ENCODE data around the gene CAP1. TPM values are rescaled to one million over a fixed set of nuclear protein-coding genes. Genes with fewer than 3 reads are reported as not detected.
A peak's percentile ranks its signal among the peaks of the same experiment; 100 is the strongest.

Gene CAP1
- total RNA-seq, 2 donors from 2014 or later, result 423 to 738 TPM

DNA sequence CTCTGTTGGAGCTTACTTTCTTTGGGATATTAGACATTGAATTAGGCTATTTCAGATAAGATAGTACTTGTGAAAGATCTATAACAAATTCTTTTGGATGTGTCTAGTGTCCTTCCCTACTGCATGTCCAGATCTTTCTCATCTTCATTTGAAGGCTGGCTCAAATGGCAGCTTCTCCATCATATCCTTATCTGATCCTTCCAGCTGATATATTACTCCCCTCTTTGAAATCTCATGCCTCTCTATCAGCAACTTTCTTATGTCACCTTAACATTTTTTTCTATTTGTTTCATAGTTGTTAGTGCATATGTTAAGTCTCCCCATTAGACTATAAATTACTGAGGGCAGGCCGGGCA lies 17.5 kb downstream of the CAP1 start:
- ATAC-seq, result no peak
- H3K9me3 Mint-ChIP-seq, result no peaks in the 10 kb centered on the region
- no peaks in the 10 kb centered on the region for H3K27me3 Mint-ChIP-seq
- DNase-seq (ENCODE audit: low spot score), result no peak
- peak overlapping the region; percentile 92 to 95 for H3K27ac Mint-ChIP-seq
- peaks cover 71 to 86% of the 10 kb centered on the region in 2 donors for H3K4me1 Mint-ChIP-seq (ENCODE audit: low read depth in 2 of 2)
- peak overlapping the region; percentile 88 for H3K4me3 Mint-ChIP-seq
- H3K36me3 Mint-ChIP-seq, result peaks cover 25% of the 10 kb centered on the region

- H3K36me3 Mint-ChIP-seq, result peaks cover 29% of the 10 kb centered on the region
These were observed 18.2 kb downstream of the CAP1 start for GRCh38 chr1:40058453-40059337.

DNA sequence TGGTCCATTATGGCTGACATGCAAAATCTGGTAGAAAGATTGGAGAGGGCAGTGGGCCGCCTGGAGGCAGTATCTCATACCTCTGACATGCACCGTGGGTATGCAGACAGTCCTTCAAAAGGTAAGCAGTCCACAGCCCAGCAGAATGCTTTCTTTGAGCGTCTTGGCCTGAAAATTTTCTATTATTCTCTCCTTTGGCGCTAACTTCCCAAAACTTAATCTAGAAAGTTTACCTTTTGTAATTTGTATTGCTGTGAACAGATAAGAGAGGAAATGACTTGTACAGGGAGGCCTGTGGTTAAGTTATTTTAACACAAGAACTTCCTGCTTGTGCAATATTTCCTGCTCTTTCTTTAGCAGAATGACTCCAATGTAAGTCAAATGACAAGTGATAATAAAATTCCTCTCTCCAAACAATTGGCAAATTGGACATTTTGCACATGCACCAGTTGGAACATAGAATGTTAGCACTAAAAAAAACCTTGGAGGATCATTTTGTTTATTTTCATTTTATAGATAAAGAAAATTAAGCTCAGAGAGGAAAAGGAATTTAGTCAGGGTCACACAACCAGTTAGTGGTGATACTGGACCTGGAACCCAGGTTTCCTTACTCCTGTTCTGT lies 18.9 kb downstream of the CAP1 start:
- no peaks in the 10 kb centered on the region for H3K9me3 Mint-ChIP-seq
- DNase-seq (ENCODE audit: low spot score), result no peak

More at GRCh38 chr1:40058453-40059337, 18.2 kb downstream of the CAP1 start:
- H3K9me3 Mint-ChIP-seq, result no peaks in the 10 kb centered on the region
- H3K4me3 Mint-ChIP-seq, result peak overlapping the region; percentile 88
- ATAC-seq (peak; percentile 40 to 70), DNase-seq (ENCODE audit: low spot score) (no peak)
- H3K27ac Mint-ChIP-seq, result peak overlapping the region; percentile 92 to 95
- H3K27me3 Mint-ChIP-seq, result no peaks in the 10 kb centered on the region
- H3K4me1 Mint-ChIP-seq (ENCODE audit: low read depth in 2 of 2), result peaks cover 73 to 84% of the 10 kb centered on the region in 2 donors

DNA sequence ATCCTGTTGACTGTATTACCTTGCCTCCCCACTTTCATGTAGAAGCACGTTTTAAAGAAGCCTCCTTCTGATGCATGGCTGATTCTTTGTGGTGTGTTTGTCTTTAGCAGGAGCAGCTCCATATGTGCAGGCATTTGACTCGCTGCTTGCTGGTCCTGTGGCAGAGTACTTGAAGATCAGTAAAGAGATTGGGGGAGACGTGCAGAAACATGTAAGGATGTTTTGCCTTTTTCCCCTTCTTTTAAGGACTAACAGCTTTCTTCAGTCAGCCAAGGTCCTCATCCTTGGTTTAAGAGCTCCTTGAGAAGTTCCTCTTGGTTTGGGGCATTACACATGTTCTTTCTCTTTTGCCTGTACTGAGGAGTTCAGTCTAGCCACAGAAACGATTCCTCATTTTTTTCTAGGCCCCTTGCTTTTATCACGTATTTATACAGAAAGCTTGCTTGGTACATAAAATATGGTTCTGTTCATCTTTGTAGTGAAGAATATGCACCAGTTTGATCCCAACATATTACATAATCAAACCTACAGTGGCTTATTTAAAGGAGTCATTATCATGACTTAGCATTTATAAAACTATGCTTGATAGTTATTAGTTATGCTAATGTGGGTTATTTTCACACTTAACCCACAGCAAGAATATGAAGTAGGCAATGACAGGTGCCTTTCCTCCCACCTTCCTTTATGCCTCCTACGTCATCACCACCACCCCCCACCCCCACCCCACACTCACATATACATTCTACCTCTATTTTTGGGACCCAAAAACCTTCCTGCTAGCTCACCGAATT lies 19.6 kb downstream of the CAP1 start:
- H3K4me1 Mint-ChIP-seq (ENCODE audit: low read depth in 2 of 2), result peaks cover 77 to 82% of the 10 kb centered on the region in 2 donors
- peaks cover 42% of the 10 kb centered on the region for H3K36me3 Mint-ChIP-seq
- H3K27ac Mint-ChIP-seq, result peak overlapping the region; percentile 92 to 95
- no peak for DNase-seq (ENCODE audit: low spot score)
- ATAC-seq, result peak in 1 of 2 donors; percentile 46
- peak overlapping the region; percentile 88 for H3K4me3 Mint-ChIP-seq
- no peaks in the 10 kb centered on the region for H3K27me3 Mint-ChIP-seq
- no peaks in the 10 kb centered on the region for H3K9me3 Mint-ChIP-seq

More for the DNA sequence above, 18.9 kb downstream of the CAP1 start:
- peak overlapping the region; percentile 88 for H3K4me3 Mint-ChIP-seq
- H3K4me1 Mint-ChIP-seq (ENCODE audit: low read depth in 2 of 2), result peaks cover 76 to 84% of the 10 kb centered on the region in 2 donors
- ATAC-seq, result peak; percentile 83 to 89
- H3K36me3 Mint-ChIP-seq, result peaks cover 35% of the 10 kb centered on the region
- no peaks in the 10 kb centered on the region for H3K27me3 Mint-ChIP-seq
- H3K27ac Mint-ChIP-seq, result peak overlapping the region; percentile 92 to 95

- peaks cover 66% of the 10 kb centered on the region for H3K36me3 Mint-ChIP-seq
- DNase-seq (ENCODE audit: low spot score) (no peak), ATAC-seq (no peak)
- no peaks in the 10 kb centered on the region for H3K27me3 Mint-ChIP-seq
- H3K4me1 Mint-ChIP-seq (ENCODE audit: low read depth in 2 of 2), result peaks cover 58 to 64% of the 10 kb centered on the region in 2 donors
- H3K9me3 Mint-ChIP-seq, result no peaks in the 10 kb centered on the region
- peak overlapping the region; percentile 80 to 90 for H3K27ac Mint-ChIP-seq
- H3K4me3 Mint-ChIP-seq, result no peak overlapping the region
These were observed 24.4 kb downstream of the CAP1 start for GRCh38 chr1:40064797-40065499.

- H3K36me3 Mint-ChIP-seq, result peaks cover 64% of the 10 kb centered on the region
- ATAC-seq (no peak), DNase-seq (ENCODE audit: low spot score) (no peak)
- H3K4me1 Mint-ChIP-seq (ENCODE audit: low read depth in 2 of 2), result peaks cover 41 to 45% of the 10 kb centered on the region in 2 donors
- peak overlapping the region; percentile 80 to 90 for H3K27ac Mint-ChIP-seq
- no peaks in the 10 kb centered on the region for H3K9me3 Mint-ChIP-seq
- H3K27me3 Mint-ChIP-seq, result no peaks in the 10 kb centered on the region
- peak overlapping the region; percentile 16 for H3K4me3 Mint-ChIP-seq
These were observed 26.5 kb downstream of the CAP1 start for GRCh38 chr1:40067023-40067422.

DNA sequence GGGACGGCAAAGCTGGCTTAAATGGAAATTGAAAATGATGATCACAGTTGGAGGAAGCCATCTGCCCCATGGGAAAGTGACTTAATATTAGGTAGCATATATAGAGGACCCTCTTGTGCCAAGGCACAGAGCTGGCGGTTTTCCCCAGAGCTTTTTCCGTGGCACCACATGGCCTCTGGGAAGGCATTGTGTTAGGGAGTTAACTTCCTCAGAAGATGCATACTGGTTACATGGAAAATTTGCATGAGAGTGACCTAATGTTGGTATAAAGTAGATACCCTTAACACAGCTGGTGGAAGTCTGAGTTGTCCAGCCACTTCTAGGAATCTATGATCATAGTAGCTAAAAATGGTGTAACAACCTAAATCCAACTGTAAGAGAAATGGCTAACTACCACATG lies 27.3 kb downstream of the CAP1 start:
- H3K27me3 Mint-ChIP-seq, result no peaks in the 10 kb centered on the region
- H3K27ac Mint-ChIP-seq, result peak overlapping the region; percentile 80 to 90
- ATAC-seq, result no peak
- peaks cover 67% of the 10 kb centered on the region for H3K36me3 Mint-ChIP-seq
- H3K4me1 Mint-ChIP-seq (ENCODE audit: low read depth in 2 of 2), result peaks cover 40 to 43% of the 10 kb centered on the region in 2 donors
- no peak overlapping the region for H3K4me3 Mint-ChIP-seq
- DNase-seq (ENCODE audit: low spot score), result no peak
- no peaks in the 10 kb centered on the region for H3K9me3 Mint-ChIP-seq

GRCh38 chr1:40072142-40072541 lies 31.6 kb downstream of the CAP1 start:
- Mint-ChIP-seq H3K4me3 (no peak overlapping the region), H3K4me1 (ENCODE audit: low read depth in 2 of 2) (peaks cover 5 to 6% of the 10 kb centered on the region in 2 donors), H3K27ac (peak overlapping the region; percentile 51 to 53), H3K27me3 (no peaks in the 10 kb centered on the region), H3K36me3 (peaks cover 36% of the 10 kb centered on the region), H3K9me3 (no peaks in the 10 kb centered on the region)
- DNase-seq (ENCODE audit: low spot score) (no peak), ATAC-seq (no peak)

GRCh38 chr1:40073062-40073461 lies 32.5 kb downstream of the CAP1 start:
- Mint-ChIP-seq H3K4me1 (ENCODE audit: low read depth in 2 of 2) (no peaks in the 10 kb centered on the region), H3K36me3 (peaks cover 29% of the 10 kb centered on the region), H3K27ac (peak overlapping the region; percentile 51 to 53), H3K9me3 (no peaks in the 10 kb centered on the region), H3K27me3 (no peaks in the 10 kb centered on the region), H3K4me3 (no peak overlapping the region)
- no peak for ATAC-seq
- no peak for DNase-seq (ENCODE audit: low spot score)

DNA sequence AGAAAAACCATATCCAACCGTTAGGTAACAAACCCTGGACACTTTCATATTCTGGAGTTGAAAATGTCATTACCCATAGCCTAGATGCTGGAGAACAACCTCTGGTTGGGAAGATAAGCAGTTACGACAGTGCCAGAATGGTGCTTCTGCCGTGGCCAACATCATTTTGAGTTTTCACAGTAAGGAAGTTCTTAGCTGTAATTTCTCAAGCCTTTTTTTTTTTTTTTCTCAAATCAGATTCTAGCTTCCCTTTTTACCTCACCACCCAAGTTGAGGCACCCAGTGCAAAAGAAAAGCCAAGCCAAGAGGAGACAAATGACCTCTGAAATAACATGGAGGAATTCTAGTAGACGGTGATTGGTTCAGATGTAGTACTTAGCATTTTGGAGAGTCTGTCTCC lies 34.7 kb downstream of the CAP1 start:
- Mint-ChIP-seq H3K4me1 (ENCODE audit: low read depth in 2 of 2) (peaks cover 0 to 2% of the 10 kb centered on the region in 2 donors), H3K27me3 (no peaks in the 10 kb centered on the region), H3K4me3 (no peak overlapping the region), H3K27ac (no peak overlapping the region), H3K9me3 (no peaks in the 10 kb centered on the region), H3K36me3 (peaks cover 24% of the 10 kb centered on the region)
- DNase-seq (ENCODE audit: low spot score) (no peak), ATAC-seq (no peak)

DNA sequence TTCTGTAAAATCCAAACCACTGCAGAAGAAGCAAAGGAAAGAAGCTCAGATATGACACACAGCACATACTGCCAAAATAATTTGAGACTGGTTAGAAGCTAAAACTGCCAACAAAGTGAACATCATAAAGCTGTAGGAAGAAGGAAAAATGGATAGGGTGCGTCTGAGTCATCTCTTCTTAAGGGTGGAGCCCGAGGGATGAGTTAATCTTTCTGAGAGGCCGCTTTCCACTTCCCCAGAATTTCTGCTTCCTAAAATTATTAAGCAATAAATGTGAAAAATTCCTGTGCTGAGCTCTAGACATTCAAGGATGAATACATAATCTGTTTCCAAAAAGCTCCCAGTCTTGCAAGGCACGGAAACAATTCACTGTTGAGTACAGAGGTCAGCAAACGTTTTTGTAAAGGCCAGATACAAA lies 36.4 kb downstream of the CAP1 start:
- ATAC-seq (no peak), DNase-seq (ENCODE audit: low spot score) (no peak)
- Mint-ChIP-seq H3K27me3 (no peaks in the 10 kb centered on the region), H3K9me3 (no peaks in the 10 kb centered on the region), H3K4me3 (no peak overlapping the region), H3K4me1 (ENCODE audit: low read depth in 2 of 2) (peaks cover 0 to 2% of the 10 kb centered on the region in 2 donors), H3K27ac (peak overlapping the region in 1 of 2 donors; percentile 15), H3K36me3 (peaks cover 12% of the 10 kb centered on the region)

GRCh38 chr1:40078512-40079333 lies 38.2 kb downstream of the CAP1 start:
- peak; percentile 72 to 77 for ATAC-seq
- Mint-ChIP-seq H3K36me3 (no peaks in the 10 kb centered on the region), H3K9me3 (no peaks in the 10 kb centered on the region)

More at GRCh38 chr1:40078512-40079333, 38.2 kb downstream of the CAP1 start:
- Mint-ChIP-seq H3K27me3 (no peaks in the 10 kb centered on the region), H3K4me3 (no peak overlapping the region), H3K27ac (no peak overlapping the region), H3K4me1 (ENCODE audit: low read depth in 2 of 2) (peaks cover 0 to 2% of the 10 kb centered on the region in 2 donors)
- DNase-seq (ENCODE audit: low spot score), result no peak
